ENCODE results near the gene PCDHGA9. TPM values are rescaled to one million over a fixed set of nuclear protein-coding genes. Genes with fewer than 3 reads are reported as not detected.
A peak's percentile ranks its signal among the peaks of the same experiment; 100 is the strongest.
"Not testable (repeated sequence)": the region's sequence is repeated elsewhere in the genome, so short reads cannot be mapped to it uniquely, and the experiment has no call there.

Gene PCDHGA9
- total RNA-seq, 1 donor from 2014 or later: 1.5 TPM

- no peaks in the 10 kb centered on the region for H3K4me1 Mint-ChIP-seq (ENCODE audit: low read depth)
- no peak overlapping the region for H3K27ac Mint-ChIP-seq
- no peak for DNase-seq (ENCODE audit: low spot score, unreplicated experiment)
- TF ChIP-seq CTCF (IDR thresholded peaks at IDR 0.05; ENCODE audit: unreplicated experiment): no peak
- peaks cover 44% of the 10 kb centered on the region for H3K36me3 Mint-ChIP-seq (ENCODE audit: insufficient read depth)
- H3K27me3 Mint-ChIP-seq: no peaks in the 10 kb centered on the region
- H3K4me3 Mint-ChIP-seq (ENCODE audit: low read depth): no peak overlapping the region
- H3K9me3 Mint-ChIP-seq (ENCODE audit: low read depth): peaks cover 57% of the 10 kb centered on the region
These were observed 13.2 kb upstream of the PCDHGA9 start for GRCh38 chr5:141389153-141390042.

DNA sequence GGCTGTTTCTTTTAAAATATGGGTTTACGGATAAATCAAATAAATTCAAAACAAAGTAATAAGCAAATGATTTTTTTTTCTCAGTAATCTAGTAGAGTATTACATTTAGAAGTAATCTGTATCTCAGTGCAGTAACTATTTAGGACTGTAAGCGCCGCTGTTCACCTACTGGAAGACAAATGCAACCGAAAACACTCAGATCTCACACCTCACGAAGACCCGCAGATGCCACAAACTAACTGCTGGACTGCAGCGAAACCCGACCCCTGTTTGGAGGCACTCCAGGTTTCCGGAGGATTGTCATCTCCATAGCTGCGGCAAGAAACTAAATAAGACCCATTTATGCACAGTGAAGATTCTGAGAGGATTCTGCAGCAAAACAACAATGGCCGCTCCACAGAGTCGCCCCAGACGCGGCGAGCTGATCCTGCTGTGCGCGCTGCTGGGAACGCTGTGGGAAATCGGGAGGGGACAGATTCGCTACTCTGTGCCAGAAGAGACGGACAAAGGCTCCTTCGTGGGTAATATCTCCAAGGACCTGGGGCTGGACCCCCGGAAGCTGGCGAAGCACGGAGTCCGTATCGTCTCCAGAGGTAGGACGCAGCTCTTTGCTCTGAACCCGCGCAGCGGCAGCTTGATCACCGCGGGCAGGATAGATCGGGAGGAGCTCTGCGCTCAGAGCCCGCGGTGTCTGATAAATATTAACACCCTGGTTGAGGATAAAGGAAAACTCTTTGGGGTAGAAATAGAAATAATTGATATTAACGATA lies 10.0 kb upstream of the PCDHGA9 start, which contains the start of gene PCDHGA8:
PCDHGA8 (plus strand) TSS at position 205 of the 770 bp plus-strand sequence; CDS start at position 386, 181 bp downstream.
- Mint-ChIP-seq H3K27me3 (no peaks in the 10 kb centered on the region), H3K36me3 (ENCODE audit: insufficient read depth) (peaks cover 51% of the 10 kb centered on the region), H3K4me3 (ENCODE audit: low read depth) (no peak within 1 kb of the TSS), H3K27ac (peak within 1 kb of the TSS; percentile 33), H3K4me1 (ENCODE audit: low read depth) (no peaks in the 10 kb centered on the region), H3K9me3 (ENCODE audit: low read depth) (peaks cover 52% of the 10 kb centered on the region)
- DNase-seq (ENCODE audit: low spot score, unreplicated experiment): no peak
- no peak for TF ChIP-seq CTCF (IDR thresholded peaks at IDR 0.05; ENCODE audit: unreplicated experiment)

DNA sequence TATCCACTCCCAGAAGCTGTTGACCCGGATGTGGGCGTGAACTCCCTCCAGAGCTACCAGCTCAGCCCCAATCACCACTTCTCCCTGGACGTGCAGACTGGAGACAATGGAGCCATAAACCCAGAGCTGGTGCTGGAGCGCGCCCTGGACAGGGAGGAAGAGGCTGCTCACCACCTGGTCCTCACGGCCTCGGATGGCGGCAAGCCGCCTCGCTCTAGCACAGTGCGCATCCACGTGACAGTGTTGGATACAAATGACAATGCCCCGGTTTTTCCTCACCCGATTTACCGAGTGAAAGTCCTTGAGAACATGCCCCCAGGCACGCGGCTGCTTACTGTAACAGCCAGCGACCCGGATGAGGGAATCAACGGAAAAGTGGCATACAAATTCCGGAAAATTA lies 9.3 kb upstream of the PCDHGA9 start:
- Mint-ChIP-seq H3K4me1 (ENCODE audit: low read depth) (no peaks in the 10 kb centered on the region), H3K36me3 (ENCODE audit: insufficient read depth) (peaks cover 50% of the 10 kb centered on the region), H3K27me3 (no peaks in the 10 kb centered on the region), H3K4me3 (ENCODE audit: low read depth) (no peak overlapping the region), H3K27ac (peak overlapping the region; percentile 33), H3K9me3 (ENCODE audit: low read depth) (peaks cover 52% of the 10 kb centered on the region)
- no peak for DNase-seq (ENCODE audit: low spot score, unreplicated experiment)
- no peak for TF ChIP-seq CTCF (IDR thresholded peaks at IDR 0.05; ENCODE audit: unreplicated experiment)

DNA sequence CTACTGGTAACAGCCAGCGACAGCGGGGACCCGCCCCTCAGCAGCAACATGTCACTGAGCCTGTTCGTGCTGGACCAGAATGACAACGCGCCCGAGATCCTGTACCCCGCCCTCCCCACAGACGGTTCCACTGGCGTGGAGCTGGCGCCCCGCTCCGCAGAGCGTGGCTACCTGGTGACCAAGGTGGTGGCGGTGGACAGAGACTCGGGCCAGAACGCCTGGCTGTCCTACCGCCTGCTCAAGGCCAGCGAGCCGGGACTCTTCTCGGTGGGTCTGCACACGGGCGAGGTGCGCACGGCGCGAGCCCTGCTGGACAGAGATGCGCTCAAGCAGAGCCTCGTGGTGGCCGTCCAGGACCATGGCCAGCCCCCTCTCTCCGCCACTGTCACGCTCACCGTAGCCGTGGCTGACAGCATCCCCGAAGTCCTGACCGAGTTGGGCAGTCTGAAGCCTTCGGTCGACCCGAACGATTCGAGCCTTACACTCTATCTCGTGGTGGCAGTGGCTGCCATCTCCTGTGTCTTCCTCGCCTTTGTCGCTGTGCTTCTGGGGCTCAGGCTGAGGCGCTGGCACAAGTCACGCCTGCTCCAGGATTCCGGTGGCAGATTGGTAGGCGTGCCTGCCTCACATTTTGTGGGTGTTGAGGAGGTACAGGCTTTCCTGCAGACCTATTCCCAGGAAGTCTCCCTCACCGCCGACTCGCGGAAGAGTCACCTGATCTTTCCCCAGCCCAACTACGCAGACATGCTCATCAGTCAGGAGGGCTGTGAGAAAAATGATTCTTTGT lies 8.0 kb upstream of the PCDHGA9 start:
- not testable (repeated sequence) for DNase-seq (ENCODE audit: low spot score, unreplicated experiment); H3K4me3 Mint-ChIP-seq (ENCODE audit: low read depth); H3K4me1 Mint-ChIP-seq (ENCODE audit: low read depth); H3K27me3 Mint-ChIP-seq
- H3K27ac Mint-ChIP-seq: peak overlapping the region; percentile 41
- peaks cover 50% of the 10 kb centered on the region for H3K9me3 Mint-ChIP-seq (ENCODE audit: low read depth)
- H3K36me3 Mint-ChIP-seq (ENCODE audit: insufficient read depth): peaks cover 52% of the 10 kb centered on the region

DNA sequence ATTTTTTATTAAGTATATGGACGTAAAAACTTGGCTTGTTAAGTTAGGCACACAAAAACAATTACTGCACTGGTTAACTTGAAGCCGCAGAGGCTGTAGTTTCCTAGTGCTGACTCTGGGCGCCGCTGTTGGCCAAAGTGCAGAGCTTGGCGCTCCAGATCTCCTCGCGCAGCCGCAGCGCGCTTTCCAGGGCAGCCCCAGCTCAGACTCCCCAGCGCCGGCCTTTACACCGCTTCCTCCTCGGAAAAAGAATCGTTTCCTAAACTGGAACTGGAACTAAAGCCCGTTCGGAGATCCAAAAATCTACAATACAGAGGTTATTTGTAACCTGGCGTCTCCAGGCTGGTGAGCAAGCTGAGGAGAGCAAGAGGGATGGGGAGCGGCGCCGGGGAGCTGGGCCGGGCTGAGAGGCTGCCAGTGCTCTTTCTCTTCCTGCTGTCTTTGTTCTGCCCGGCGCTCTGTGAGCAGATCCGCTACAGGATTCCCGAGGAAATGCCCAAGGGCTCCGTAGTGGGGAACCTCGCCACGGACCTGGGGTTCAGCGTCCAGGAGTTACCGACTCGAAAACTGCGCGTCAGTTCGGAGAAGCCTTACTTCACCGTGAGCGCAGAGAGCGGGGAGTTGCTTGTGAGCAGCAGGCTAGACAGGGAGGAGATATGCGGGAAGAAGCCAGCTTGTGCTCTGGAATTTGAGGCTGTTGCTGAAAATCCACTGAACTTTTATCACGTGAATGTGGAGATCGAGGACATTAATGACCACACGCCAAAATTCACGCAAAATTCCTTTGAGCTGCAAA lies 4.6 kb upstream of the PCDHGA9 start, which contains the start of gene PCDHGB5:
PCDHGB5 (plus strand) TSS at position 192 of the 796 bp plus-strand sequence; CDS start at position 373, 181 bp downstream.
- not testable (repeated sequence) for H3K27ac Mint-ChIP-seq; H3K4me3 Mint-ChIP-seq (ENCODE audit: low read depth); DNase-seq (ENCODE audit: low spot score, unreplicated experiment); H3K4me1 Mint-ChIP-seq (ENCODE audit: low read depth); H3K27me3 Mint-ChIP-seq
- peaks cover 43% of the 10 kb centered on the region for H3K36me3 Mint-ChIP-seq (ENCODE audit: insufficient read depth)
- peaks cover 45% of the 10 kb centered on the region for H3K9me3 Mint-ChIP-seq (ENCODE audit: low read depth)

All from progenitor cell of endocrine pancreas (in vitro differentiated cells).